AG04449 (cell line): ENCODE measurements around the gene VPS33B.
"Not testable (repeated sequence)": the region's sequence is repeated elsewhere in the genome, so short reads cannot be mapped to it uniquely, and the experiment has no call there.

ENCODE experiments used
- CTCF ChIA-PET: fragments of 350-600 bp; formaldehyde crosslinking; extraction: SDS; loops from one replicate; lab custom pipeline; 2021; ENCODE audit warnings: antibody characterized with exemption; lab: Yijun Ruan, JAX
- POLR2A ChIA-PET: fragments of 400-600, 350-600 bp; formaldehyde crosslinking; extraction: SDS; loops from one replicate; lab custom pipeline; 2020; ENCODE audit warnings: antibody characterized with exemption, inconsistent platforms; lab: Yijun Ruan, JAX
- DNase-seq: peaks from one replicate; pipeline ENCODE4 v3.0.0-alpha.2; 2010; ENCODE audit warnings: low read depth, low spot score
- H3K4me3 ChIP-seq: 2 replicates; pipeline ENCODE4 v1.5.1; 2011; ENCODE audit warnings: low read depth, mild to moderate bottlenecking, control low read depth, low read length
- CTCF ChIP-seq: IDR thresholded peaks from one replicate; pipeline ENCODE4 v1.5.1; 2011; ENCODE audit warnings: mild to moderate bottlenecking, moderate library complexity, low read length, control low read depth, inconsistent platforms; ENCODE audit not compliant: insufficient read depth; ENCODE audit errors: missing control alignments

VPS33B gene

GRCh38 chr15:91027677-91028076, 5.3 kb upstream of the VPS33B start:
- ChIA-PET CTCF (interaction anchor here (1.2 to 1.8 kb wide), 3 partner anchors 10 to 71 kb away, joined by 4 to 7 read pairs (median 4); no protein-coding TSS in a partner anchor), POLR2A (no interaction called here)
- no peak for DNase-seq
- TF ChIP-seq CTCF: no peak
- no peak overlapping the region for H3K4me3 ChIP-seq

- TF ChIP-seq CTCF: no peak
- CTCF ChIA-PET: interaction anchor here (0.6 to 4.7 kb wide), 3 partner anchors 10 to 249 kb away, joined by 3 to 30 read pairs (median 8); no protein-coding TSS in a partner anchor
- POLR2A ChIA-PET: no interaction called here
- H3K4me3 ChIP-seq: no peak overlapping the region
- no peak for DNase-seq
These were observed 1.3 kb upstream of the VPS33B start for GRCh38 chr15:91023720-91024119.

GRCh38 chr15:91022832-91023129, 387 bp upstream of the VPS33B start:
- peak overlapping the region; percentile 99 for H3K4me3 ChIP-seq
- TF ChIP-seq CTCF: no peak
- CTCF ChIA-PET: interaction anchor here (1.3 to 4.7 kb wide), 4 partner anchors 11 to 89 kb away, joined by 6 to 30 read pairs (median 7); no protein-coding TSS in a partner anchor
- DNase-seq: no peak
- POLR2A ChIA-PET: interaction anchor here (0.7 to 1.0 kb wide), 2 partner anchors 10 to 907 kb away, joined by 3 read pairs; no protein-coding TSS in a partner anchor

- CTCF ChIA-PET: interaction anchor here (0.8 to 4.7 kb wide), 5 partner anchors 12 to 88 kb away, joined by 3 to 30 read pairs (median 6); no protein-coding TSS in a partner anchor
- H3K4me3 ChIP-seq: peak overlapping the region; percentile 99
- no peak for TF ChIP-seq CTCF
- DNase-seq: peak; percentile 9
- POLR2A ChIA-PET: interaction anchor here (1.0 kb wide), 1 partner anchor 12 kb away, joined by 3 read pairs; no protein-coding TSS in a partner anchor
These were observed 799 bp downstream of the VPS33B start for GRCh38 chr15:91021516-91022074.

- POLR2A ChIA-PET: no interaction called here
- DNase-seq: no peak
- TF ChIP-seq CTCF: no peak
- no peak overlapping the region for H3K4me3 ChIP-seq
- CTCF ChIA-PET: no interaction called here
These were observed 4.2 kb downstream of the VPS33B start for GRCh38 chr15:91018158-91018557.

GRCh38 chr15:91017716-91018115, 4.7 kb downstream of the VPS33B start:
- TF ChIP-seq CTCF: no peak
- POLR2A ChIA-PET: no interaction called here
- CTCF ChIA-PET: interaction anchor here (1.1 to 1.4 kb wide), 2 partner anchors 10 to 33 kb away, joined by 3 to 4 read pairs; no protein-coding TSS in a partner anchor
- H3K4me3 ChIP-seq: no peak overlapping the region
- no peak for DNase-seq

GRCh38 chr15:91013701-91014100, 8.7 kb downstream of the VPS33B start:
- CTCF ChIA-PET, DNase-seq, POLR2A ChIA-PET, H3K4me3 ChIP-seq: not testable (repeated sequence)
